SK-N-SH treated with all-trans-retinoic acid at 6 μM for 48 hours (cell line): ENCODE measurements around the gene PRODH2.
"Not testable (repeated sequence)": the region's sequence is repeated elsewhere in the genome, so short reads cannot be mapped to it uniquely, and the experiment has no call there.

ENCODE experiments used
- ARNTL ChIP-seq: fragments of 450-650 bp; formaldehyde crosslinking; IDR thresholded peaks from 2 replicates; pipeline ENCODE4 v1.5.0; 2020; ENCODE audit warnings: low read depth, mild to moderate bottlenecking, moderate library complexity, borderline replicate concordance
- CSDC2 ChIP-seq: fragments of 250-450 bp; sonication (Bioruptor Pico); IDR thresholded peaks from 2 replicates; pipeline ENCODE4 v1.5.0; 2020; ENCODE audit warnings: mild to moderate bottlenecking, moderate library complexity
- ESRRG ChIP-seq: fragments of 250-450 bp; sonication (Bioruptor Pico); IDR thresholded peaks from 2 replicates; pipeline ENCODE4 v1.6.1; 2021; ENCODE audit warnings: mild to moderate bottlenecking
- GLIS3 ChIP-seq: fragments of 250-450 bp; sonication (Bioruptor Pico); IDR thresholded peaks from 2 replicates; pipeline ENCODE4 v1.5.0; 2020; ENCODE audit warnings: mild to moderate bottlenecking, moderate library complexity
- PPARA ChIP-seq: fragments of 250-450 bp; sonication (Bioruptor Pico); IDR thresholded peaks from 2 replicates; pipeline ENCODE4 v1.5.0; 2020; ENCODE audit warnings: mild to moderate bottlenecking, borderline replicate concordance
- RARB ChIP-seq: fragments of 250-450 bp; sonication (Bioruptor Pico); IDR thresholded peaks from 2 replicates; pipeline ENCODE4 v1.8.0; 2021; ENCODE audit warnings: mild to moderate bottlenecking, moderate library complexity
- TOX ChIP-seq: fragments of 250-450 bp; sonication (Bioruptor Pico); IDR thresholded peaks from 2 replicates; pipeline ENCODE4 v1.8.0; 2021; ENCODE audit warnings: mild to moderate bottlenecking, moderate library complexity, borderline replicate concordance
- ZFP30 ChIP-seq: fragments of 450-650 bp; formaldehyde crosslinking; IDR thresholded peaks from 2 replicates; pipeline ENCODE4 v1.5.0; 2022; ENCODE audit warnings: mild to moderate bottlenecking, moderate library complexity
- ZNF565 ChIP-seq: fragments of 450-650 bp; formaldehyde crosslinking; conservative IDR thresholded peaks from 2 replicates; pipeline ENCODE4 v1.5.0; 2020; ENCODE audit warnings: low read depth, mild to moderate bottlenecking, moderate library complexity
- ZNF8 ChIP-seq: fragments of 450-650 bp; formaldehyde crosslinking; IDR thresholded peaks from 2 replicates; pipeline ENCODE4 v1.5.0; 2020; ENCODE audit warnings: mild to moderate bottlenecking, moderate library complexity
- TF ChIP-seq, protein P1 (sequence below): fragments of 250-450 bp; sonication (Bioruptor Pico); IDR thresholded peaks from 2 replicates; pipeline ENCODE4 v1.5.1; 2020; ENCODE audit warnings: low read depth, mild to moderate bottlenecking, moderate library complexity
- TF ChIP-seq, protein P2 (sequence below): fragments of 250-450 bp; sonication (Bioruptor Pico); IDR thresholded peaks from 2 replicates; pipeline ENCODE4 v1.5.1; 2021; ENCODE audit warnings: mild to moderate bottlenecking, moderate library complexity

DNA sequence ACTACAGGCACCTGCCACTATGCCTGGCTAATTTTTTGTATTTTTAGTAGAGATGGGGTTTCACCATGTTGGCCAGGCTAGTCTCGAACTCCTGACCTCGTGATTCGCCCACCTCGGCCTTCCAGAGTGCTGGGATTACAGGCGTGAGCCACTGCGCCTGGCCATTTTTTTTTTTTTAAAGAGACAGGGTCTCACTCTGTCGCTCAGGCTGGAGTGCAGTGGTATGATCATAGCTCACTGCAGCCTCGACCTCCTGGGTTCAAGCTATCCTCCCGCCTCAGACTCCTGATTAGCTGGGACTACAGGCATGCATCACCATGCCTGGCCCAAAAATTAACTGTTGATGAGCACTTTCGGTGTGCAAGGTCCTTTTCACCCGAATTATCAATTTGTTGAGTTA lies 23.5 kb upstream of the PRODH2 start:
- not testable (repeated sequence) for TF ChIP-seq ZFP30; CSDC2 (CRISPR knock-in tag); ARNTL (CRISPR knock-in tag); PPARA; GLIS3 (CRISPR knock-in tag); ZNF8; ESRRG; RARB (CRISPR knock-in tag); TOX; ZNF565
- TF ChIP-seq, protein P1, sequence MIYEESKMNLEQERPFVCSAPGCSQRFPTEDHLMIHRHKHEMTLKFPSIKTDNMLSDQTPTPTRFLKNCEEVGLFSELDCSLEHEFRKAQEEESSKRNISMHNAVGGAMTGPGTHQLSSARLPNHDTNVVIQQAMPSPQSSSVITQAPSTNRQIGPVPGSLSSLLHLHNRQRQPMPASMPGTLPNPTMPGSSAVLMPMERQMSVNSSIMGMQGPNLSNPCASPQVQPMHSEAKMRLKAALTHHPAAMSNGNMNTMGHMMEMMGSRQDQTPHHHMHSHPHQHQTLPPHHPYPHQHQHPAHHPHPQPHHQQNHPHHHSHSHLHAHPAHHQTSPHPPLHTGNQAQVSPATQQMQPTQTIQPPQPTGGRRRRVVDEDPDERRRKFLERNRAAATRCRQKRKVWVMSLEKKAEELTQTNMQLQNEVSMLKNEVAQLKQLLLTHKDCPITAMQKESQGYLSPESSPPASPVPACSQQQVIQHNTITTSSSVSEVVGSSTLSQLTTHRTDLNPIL (CRISPR knock-in tag) = not testable (repeated sequence)
- TF ChIP-seq, protein P2, sequence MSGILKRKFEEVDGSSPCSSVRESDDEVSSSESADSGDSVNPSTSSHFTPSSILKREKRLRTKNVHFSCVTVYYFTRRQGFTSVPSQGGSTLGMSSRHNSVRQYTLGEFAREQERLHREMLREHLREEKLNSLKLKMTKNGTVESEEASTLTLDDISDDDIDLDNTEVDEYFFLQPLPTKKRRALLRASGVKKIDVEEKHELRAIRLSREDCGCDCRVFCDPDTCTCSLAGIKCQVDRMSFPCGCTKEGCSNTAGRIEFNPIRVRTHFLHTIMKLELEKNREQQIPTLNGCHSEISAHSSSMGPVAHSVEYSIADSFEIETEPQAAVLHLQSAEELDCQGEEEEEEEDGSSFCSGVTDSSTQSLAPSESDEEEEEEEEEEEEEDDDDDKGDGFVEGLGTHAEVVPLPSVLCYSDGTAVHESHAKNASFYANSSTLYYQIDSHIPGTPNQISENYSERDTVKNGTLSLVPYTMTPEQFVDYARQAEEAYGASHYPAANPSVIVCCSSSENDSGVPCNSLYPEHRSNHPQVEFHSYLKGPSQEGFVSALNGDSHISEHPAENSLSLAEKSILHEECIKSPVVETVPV = not testable (repeated sequence)
